ENCODE measurements around the gene CMPK1. TPM values are rescaled to one million over a fixed set of nuclear protein-coding genes. Genes with fewer than 3 reads are reported as not detected.

Gene CMPK1
- total RNA-seq, 2 donors from 2014 or later: 216 to 220 TPM

DNA sequence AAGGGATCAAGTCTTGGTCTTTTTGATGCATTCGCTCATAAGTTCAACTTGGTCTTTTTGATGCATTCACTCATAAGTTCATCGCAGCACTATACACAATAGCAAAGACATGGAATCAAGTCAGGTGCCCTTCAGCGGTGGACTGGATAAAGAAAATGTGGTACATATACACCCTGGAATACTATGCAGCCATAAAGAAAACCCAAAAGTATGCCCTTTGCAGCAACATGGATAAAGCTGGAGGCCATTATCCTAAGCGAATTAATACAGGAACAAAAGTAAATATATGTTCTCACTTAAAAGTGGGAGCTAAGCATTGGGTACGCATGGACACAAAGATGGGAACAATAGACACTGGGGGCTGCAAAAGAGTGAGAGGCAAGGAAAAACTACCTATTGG is 52.7 kb downstream of the CMPK1 start:
- intact Hi-C loops (cut with DNase I, micrococcal nuclease): no loop called here
- no peak for ATAC-seq
- DNase-seq: no peak

DNA sequence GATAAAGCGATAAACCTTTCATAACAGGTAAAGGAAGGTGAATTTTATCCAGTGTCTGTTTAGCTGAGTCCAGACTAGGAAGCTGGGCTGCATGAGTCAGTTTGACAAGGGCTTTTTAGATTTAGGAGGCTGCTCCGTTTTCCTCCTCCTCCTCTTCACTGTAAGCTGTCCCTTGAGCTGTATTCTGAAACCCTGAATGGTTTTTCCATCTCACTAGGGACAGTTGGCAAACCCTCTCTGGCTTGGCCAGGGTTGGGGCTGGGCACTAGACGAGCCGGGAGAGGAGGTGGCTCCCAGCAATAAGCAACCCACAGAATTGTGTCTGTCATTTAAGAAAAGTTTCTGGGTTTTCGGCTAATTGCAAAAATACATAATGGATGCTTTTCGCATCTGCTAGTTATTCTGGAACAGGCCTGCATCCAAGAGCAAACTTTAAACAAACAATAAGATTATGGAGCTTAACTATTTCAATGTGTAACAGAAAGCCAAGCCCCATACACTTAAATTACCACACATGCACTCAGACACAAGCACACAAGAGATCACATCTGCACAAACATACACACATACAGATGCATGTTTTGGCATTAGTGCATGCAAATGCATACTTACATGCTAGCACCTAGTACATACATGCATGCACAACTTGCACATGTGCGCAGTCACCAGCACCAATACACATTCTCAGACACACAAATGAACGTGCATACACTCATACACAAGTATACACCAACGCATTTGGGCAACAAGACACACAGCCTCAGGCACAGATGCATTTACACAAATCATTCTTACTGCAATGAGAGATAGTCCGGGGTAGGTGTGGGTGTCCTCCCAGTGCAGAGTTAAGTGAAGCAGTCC is 54.7 kb downstream of the CMPK1 start:
- DNase-seq (no peak), ATAC-seq (peak; percentile 5)
- intact Hi-C loops (cut with DNase I, micrococcal nuclease): no loop called here

DNA sequence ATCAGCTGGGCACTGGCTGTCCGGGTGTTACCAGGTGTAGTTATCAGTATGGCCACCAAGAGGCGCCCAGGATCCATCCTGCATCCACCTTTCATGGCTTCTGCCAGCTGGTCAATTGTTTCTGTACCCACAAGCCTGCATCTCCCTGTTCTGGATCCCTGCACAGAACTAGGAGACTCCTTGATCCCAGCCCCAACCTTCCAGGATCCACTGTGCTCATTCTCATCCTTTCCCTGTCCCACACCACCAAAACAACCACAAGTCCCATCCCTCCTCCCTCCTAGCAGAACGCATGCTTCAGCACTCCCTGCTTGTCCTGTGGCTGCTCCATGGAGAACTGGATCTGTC is 55.3 kb downstream of the CMPK1 start:
- intact Hi-C loops (cut with DNase I, micrococcal nuclease): no loop called here
- peak; percentile 75 for ATAC-seq
- peak; percentile 55 to 78 for DNase-seq

DNA sequence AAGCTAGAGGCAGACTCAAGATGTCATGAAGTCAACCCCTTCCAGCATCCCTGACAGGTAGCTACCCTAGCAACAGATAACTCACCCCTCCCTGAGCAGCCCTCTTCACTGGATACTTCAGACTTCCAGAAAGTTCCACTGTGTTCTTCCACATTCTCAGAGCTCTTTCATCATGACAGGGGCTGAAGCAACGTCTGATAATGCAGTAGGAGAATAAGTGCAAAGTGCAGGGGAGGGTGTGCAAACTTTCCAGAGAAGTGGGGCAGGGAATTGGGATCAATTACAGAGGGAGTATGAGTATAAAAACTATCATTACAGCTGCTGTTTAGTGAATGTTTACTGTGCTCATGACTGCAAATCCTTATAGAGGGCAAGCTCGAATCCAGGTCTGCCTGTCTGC is 56.1 kb downstream of the CMPK1 start:
- intact Hi-C loops (cut with DNase I, micrococcal nuclease): no loop called here
- peak; percentile 52 for ATAC-seq
- no peak for DNase-seq

DNA sequence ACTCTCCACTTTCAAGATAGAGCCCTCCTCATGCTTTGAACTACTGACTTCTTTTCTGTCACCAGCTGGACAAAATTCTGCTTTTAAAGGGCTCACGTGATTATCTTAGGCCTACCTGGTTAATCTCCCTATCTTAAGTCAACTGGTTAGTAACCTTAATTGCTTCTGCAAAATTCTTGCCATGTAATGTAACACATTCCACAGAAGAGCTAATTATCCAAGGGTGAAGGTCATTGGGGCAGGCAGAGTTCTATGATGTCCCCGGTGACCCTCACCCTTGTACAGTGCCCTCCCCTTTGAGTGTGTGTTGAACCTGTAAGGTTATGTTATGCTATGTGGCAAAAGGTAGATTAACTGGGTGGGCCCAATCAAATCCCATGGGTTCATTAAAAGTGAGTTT is 57.3 kb downstream of the CMPK1 start:
- no peak for DNase-seq
- peak; percentile 62 for ATAC-seq
- intact Hi-C loops (cut with DNase I, micrococcal nuclease): no loop called here

DNA sequence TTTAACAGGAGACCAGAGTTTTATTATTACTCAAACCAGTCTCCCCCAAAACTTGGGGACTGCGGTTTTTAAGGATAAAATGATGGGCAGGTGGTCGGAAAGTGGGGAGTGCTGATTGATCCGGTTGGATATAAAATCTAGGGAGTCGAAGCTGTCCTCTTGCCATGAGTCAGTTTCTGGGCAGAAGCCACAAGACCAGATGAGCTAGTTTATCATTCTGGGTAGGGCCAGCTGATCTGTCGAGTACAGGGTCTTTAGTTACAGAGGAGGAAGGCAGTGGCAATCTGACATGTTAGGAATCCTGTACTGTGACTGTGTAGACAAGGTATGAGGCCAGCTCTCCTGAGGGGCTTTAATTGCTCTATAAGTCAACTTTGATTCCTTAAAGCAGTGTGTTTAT is 59.6 kb downstream of the CMPK1 start:
- intact Hi-C loops (cut with DNase I, micrococcal nuclease): no loop called here
- ATAC-seq: no peak
- DNase-seq: no peak

DNA sequence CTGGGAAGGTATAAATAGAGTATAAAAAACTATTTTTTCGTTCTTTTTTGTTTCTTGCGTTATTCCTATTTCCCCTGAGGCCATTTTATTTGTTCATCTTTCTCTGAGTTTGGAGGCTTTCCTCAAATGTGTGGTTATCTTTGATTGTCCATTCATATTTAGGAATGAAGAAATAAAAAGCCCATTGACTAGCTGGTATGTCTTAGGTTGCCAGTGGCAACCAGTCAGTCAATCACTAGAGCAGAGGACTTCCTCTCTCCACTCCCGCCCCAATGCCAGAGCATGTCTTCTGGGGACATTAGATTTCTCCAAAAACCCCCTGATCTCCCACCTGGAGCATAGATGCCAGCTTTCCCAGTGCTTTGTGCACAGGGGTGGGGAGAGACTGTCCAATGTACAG is 61.8 kb downstream of the CMPK1 start:
- no peak for ATAC-seq
- intact Hi-C loops (cut with DNase I, micrococcal nuclease): no loop called here
- DNase-seq: no peak

DNA sequence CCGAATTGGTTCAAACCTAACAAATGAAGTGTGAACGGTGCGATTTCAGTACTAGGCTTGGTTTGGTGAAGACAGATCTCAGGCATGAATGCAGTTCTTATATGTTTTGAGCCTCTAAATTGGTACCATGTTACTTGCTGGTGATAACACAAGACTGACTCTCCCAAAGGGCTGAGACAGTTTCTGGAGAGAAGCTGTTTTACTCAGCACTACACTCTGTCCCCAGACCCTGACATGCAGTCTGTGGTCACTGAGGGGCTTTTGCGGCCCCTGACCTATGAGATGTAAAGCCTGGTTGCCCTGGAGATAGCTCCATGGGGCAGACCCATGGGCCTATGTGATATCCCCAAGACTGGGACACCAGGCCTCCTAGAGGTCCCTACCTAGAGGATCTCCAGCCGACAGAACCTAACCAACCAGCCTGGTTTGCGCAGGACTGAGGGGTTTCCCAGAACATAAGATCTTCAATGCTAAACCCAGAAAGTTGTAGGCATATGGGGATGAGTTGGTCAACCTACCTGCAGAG is 63.1 kb downstream of the CMPK1 start:
- no peak for DNase-seq
- no peak for ATAC-seq
- intact Hi-C loops (cut with DNase I, micrococcal nuclease): no loop called here

DNA sequence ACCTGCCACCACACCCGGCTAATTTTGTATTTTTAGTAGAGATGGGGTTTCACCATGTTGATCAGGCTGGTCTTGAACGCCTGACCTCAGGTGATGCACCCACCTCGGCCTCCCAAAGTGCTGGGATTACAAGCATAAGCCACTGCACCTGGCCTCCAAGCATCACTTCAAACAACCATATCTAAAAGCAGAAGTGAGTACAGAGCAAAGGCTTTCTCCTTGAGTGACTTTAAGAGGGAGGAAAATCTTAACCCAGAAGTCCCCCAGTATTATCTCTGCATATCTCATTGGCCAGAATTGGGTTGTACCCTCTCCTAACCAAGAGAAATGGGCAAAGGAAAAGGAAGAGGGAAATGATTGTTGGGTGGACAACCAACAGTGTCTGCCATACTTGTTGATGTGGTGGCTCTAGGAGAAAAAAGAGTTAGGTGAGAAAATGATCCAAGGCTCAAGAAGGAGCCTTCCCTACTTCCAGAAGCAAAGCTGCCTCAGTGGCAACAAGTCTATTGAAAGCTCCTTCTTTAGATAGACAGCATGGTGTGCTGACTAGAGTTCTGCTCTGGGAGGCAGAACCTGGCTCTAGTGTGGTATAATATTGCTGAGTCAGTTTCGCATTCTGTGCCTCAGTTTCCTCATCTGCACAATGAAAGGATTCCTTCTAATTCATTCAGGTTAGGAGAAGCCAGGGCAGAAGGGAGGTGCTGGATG is 65.7 kb downstream of the CMPK1 start:
- intact Hi-C loops (cut with DNase I, micrococcal nuclease): no loop called here
- DNase-seq (no peak), ATAC-seq (no peak)

DNA sequence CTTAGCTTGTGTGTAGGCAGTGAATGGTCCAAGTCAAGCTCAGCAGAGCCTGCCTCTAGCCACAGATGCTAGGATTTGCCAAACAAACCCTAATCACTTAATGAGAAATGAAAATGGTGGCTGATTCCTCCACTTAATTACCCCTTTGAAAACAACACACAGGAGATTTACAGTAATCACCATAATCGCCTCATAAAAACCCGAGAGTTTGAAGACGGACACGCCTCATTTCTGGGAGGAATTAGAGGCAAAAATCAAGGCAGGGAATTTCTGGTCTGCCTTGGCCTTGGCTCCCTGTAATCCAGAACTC is 66.2 kb downstream of the CMPK1 start:
- peak; percentile 27 for ATAC-seq
- DNase-seq: no peak
- intact Hi-C loops (cut with DNase I, micrococcal nuclease): no loop called here

DNA sequence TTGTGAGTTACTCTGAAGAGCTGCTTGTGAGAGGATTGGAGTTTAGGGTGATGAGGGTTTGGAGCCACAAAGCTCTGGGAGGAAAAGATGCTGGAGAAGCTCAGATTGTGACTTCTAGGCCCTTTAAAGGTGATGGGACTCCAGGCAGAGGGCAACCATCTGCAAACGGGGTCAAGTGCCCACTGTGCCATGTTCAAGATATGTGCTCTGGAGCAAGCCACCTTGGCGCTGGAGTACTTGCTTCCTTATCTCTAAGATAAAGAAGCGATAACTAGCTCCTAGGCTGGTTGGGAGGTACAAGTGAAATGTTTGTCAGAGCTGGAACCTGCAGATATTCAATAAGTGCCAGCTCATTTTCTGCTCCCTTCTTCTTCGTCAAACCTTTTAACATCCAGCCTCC is 68.2 kb downstream of the CMPK1 start:
- DNase-seq (no peak), ATAC-seq (peak; percentile 13)
- intact Hi-C loops (cut with DNase I, micrococcal nuclease): no loop called here

DNA sequence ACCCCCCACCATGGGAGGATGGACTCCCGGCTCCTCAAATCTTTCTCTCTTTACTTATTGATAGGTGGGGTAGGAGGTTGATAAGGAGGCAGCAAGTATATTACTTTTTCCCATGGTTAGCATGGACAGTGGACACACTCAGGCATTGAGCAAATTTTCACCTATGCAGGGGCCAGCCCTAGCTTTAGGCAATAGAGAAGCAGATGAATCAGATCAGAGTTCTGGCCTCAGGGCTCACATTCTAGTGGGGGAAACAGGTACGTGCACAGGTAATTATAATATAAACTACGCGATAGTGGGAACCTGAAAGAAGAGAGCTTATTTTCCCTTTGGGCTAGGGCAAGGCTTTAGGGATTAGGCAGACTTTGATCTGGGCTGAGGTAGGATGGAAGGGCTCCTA is 69.0 kb downstream of the CMPK1 start:
- no peak for ATAC-seq
- no peak for DNase-seq
- intact Hi-C loops (cut with DNase I, micrococcal nuclease): no loop called here

DNA sequence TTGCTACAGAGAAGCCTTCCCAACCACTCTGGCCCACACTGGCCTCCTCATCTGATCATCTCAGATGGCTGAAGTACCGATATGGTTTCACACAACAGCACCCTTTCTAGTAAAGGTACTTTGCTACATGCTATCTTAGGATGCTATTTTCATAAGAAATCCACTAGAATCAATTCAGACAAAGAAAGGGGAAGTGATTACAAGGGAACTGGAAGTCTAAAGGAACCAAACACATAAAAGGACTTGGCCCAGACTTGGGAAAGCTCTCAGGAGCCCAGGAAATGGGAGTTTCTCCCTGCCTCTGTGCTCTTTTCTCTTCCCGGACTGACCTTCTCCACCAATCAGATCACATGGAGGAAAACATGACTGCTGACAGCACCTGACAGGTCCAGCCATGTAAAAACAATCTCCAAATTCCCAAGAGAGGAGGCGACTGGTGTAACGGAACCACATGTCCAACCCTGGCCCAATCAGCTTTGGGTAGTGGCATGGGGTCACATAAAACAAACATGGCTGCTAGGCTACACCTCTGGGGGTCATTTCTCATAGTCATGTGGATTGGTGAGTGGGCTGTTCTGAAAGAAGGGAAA is 69.8 kb downstream of the CMPK1 start:
- intact Hi-C loops (cut with DNase I, micrococcal nuclease): no loop called here
- ATAC-seq (no peak), DNase-seq (no peak)

DNA sequence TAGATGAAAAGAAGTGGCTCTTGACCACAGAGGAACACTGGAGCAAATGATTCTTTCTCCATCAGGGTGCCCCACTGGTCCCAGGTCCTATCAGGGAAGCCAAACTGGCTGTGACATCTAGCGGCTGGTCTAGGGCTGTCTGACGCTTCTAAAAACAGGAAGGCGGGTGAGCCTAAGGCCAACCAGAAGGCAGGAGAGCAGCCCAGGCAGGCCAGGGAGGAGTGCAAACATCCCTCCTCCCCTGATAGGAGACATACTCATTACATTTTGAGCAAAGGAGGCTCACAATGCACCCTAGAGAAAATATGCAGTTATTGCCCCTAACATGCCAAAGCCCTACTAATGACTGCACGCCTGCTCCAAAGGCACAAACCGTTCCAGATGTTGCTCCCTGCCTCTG is 72.1 kb downstream of the CMPK1 start:
- intact Hi-C loops (cut with DNase I, micrococcal nuclease): no loop called here
- ATAC-seq (no peak), DNase-seq (no peak)

DNA sequence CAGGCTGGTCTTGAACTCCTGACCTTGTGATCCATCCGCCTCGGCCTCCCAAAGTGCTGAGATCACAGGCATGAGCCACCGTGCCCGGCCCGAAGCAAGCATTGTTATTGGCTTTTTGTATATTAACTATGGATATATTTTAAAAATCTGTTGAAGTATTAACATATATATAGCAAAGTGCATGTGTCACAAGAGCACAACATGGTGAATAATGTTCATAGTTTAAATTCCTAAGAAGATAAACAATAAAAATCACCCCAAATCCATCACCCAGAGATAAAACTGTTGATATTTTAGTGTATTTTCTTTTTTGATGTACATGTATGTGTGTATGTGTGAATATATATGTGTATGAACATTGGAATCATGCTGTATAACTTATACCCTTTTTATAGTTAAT is 73.4 kb downstream of the CMPK1 start:
- no peak for DNase-seq
- intact Hi-C loops (cut with DNase I, micrococcal nuclease): no loop called here
- no peak for ATAC-seq

DNA sequence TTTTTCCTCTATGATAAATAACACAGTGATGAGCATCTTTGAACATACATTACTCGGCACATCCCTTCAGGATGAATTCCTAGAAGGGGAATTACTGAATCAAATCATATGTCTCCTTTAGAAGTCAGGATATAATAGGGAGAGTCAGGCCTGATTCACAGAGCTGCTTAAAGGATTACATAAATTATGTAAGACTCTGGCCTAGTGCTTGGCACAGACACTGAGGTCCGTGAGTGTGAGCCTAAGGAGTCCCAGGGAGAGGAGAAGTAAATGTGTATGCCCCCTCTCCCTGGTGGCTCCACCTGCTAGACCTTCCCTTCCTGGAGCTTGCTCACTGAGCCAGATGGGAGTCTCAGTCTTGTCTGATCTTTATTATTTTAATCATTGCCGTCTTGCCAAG is 73.9 kb downstream of the CMPK1 start:
- intact Hi-C loops (cut with DNase I, micrococcal nuclease): no loop called here
- ATAC-seq: no peak
- DNase-seq: no peak

DNA sequence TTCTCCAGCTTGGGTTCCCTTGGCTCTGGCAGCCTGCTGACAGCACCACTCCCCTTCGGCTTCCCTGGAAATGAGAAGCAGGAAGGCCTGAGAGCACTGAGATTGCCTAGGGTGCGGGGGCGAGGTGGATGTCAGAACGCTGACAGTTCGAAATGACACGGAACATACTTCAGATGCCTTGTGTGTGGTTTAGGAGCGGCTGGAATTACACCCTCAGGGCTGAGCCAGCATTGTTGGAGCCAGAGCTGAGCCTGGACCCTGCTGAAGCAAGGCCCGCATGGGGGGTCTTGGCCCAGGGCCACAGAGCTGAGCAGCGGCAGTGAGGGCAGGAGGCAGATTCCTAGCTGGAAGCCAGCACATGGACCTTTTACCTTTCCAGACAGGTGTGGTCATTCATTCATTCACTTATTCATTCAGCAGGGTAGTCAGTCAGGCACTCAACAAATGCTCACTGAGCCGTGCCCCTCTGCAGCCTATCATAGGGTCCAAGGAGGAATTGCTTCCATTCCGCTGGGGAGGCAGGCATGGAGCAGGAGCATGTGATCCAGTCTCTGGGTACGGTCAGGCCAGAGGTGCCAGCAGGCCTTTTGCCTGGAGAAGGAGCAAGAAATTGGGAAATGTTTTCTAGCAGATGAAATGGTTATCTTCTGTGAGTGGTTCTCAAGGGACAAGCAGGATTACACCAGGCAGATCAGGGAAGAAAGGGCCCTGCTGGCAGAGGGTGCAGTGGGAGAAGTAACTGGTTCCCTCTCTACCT is 75.9 kb downstream of the CMPK1 start:
- ATAC-seq (no peak), DNase-seq (no peak)
- intact Hi-C loops (cut with DNase I, micrococcal nuclease): no loop called here

DNA sequence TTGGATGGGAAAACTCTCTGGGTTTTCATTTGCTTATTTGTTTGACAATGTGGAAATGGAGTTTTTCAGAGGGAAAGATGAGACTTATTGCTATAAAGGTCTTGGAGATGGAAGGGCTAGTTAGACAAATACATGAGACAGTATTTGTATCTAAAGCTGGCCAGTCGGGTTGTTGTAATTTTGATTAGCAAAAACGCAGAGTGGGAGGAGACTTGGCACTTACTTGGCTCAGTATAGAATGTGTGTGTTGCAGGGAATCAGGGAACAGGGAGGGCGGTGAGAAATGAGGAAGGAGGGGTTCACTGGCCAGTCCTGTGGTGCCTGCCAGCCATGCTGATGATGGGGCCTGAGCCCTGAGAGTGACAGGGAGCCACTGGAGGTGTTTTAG is 76.5 kb downstream of the CMPK1 start:
- no peak for DNase-seq
- intact Hi-C loops (cut with DNase I, micrococcal nuclease): no loop called here
- no peak for ATAC-seq

DNA sequence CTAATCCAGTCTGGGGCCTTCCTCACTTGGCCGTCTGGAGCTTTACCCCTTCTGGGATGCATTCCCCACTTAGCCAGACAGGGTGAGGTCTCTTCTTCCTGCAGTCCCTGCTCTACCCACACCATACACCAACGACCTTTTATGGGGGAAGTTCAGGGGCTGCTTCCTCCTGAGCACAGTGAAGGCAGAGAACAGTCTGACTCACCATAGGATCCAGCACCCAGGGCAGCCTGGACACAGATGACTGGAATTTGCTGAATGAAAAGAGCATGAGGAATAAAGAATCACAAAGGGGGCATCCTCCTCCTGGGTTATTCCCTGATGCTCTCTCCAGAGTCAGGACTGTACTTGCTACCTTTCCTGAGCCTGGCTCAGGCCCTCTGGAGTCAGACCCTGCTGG is 77.8 kb downstream of the CMPK1 start:
- intact Hi-C loops (cut with DNase I, micrococcal nuclease): no loop called here
- no peak for ATAC-seq

DNA sequence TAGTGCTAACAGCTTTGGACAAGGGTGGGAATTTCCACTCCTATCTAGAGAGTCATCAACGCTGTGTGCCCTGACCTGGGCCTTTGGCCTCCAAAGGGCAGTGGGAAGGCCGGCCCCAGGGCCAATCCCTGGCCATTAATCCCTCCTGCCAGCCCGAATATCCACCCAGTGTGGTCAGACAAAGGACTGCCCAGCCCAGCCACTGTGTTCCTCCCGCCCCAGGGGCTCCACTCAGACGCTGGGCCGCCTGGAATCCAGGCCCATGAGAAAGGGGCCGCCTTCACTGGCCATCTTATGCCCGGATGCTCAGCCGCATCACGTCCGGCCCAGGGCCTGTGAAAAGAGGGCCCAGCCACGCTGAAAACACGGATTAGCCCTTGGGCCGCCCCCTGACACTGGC is 78.8 kb downstream of the CMPK1 start:
- intact Hi-C loops (cut with DNase I, micrococcal nuclease): no loop called here
- ATAC-seq (no peak), DNase-seq (no peak)

More for the DNA sequence above, 77.8 kb downstream of the CMPK1 start:
- DNase-seq: no peak
